SIG-M5 treated with dmso at 0.1 percent for 504 hours (cell line): ENCODE results near the gene ZNF793.

Experiments
- DNase-seq: peaks from one replicate; lab custom pipeline; 2025; ENCODE audit not compliant: unreplicated experiment; lab: John Stamatoyannopoulos, UW

The ZNF793 gene

GRCh38 chr19:37564624-37565369 is 58.1 kb downstream of the ZNF793 start:
- DNase-seq = no peak

GRCh38 chr19:37565370-37565669 is 58.6 kb downstream of the ZNF793 start:
- DNase-seq = no peak

DNA sequence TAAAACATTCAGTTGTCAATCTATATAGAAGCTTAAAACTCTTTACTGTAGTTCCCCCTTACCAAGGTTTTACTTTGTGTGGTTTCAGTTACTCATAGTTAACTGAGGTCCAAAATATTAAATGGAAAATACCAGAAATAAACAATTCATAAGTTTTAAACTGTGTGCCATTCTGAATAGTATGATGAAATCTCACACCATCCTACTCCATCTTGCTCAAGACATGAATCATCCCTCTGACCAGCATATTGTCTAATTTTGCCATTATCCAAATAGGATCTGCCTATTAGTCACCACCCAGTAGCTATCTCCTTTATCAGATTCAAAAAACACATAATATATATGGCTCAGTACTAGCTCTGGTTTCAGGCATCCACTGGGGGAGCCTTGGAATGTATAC is 65.5 kb downstream of the ZNF793 start:
- peak; percentile 1 for DNase-seq

GRCh38 chr19:37583340-37583739 is 76.6 kb downstream of the ZNF793 start:
- DNase-seq = no peak
